Upper lobe of left lung (tissue), 6 donors: ENCODE results near the gene PITPNM1. TPM values are rescaled to one million over a fixed set of nuclear protein-coding genes. Genes with fewer than 3 reads are reported as not detected.

Source experiments
- ATAC-seq, 2 donors: fragments of 200-7000 bp; cut with Tn5 transposase; one replicate each; pipeline ENCODE4 v1.9.1; 2022; ENCODE audit warnings: mild to moderate bottlenecking in 2 of 2, moderate library complexity in 2 of 2; ENCODE audit not compliant: low FRiP score in 2 of 2
- DNase-seq, 2 donors: peaks; one replicate each; pipeline ENCODE4 v3.0.0-alpha.2; 2019 to 2020
- H3K27ac ChIP-seq, 4 donors: fragments of 200-600 bp; sonication (generic); one replicate each; pipeline ENCODE4 v1.5.1; 2016 to 2019
- H3K27me3 ChIP-seq, 4 donors: fragments of 200-600 bp; sonication (generic); one replicate each; pipeline ENCODE4 v1.5.1; 2017 to 2019
- H3K36me3 ChIP-seq, 4 donors: fragments of 200-600 bp; sonication (generic); one replicate each; pipeline ENCODE4 v1.5.1; 2016 to 2019
- H3K4me1 ChIP-seq, 4 donors: fragments of 200-600 bp; sonication (generic); one replicate each; pipeline ENCODE4 v1.5.1; 2018 to 2019
- H3K4me3 ChIP-seq, 4 donors: fragments of 200-600 bp; sonication (generic); one replicate each; pipeline ENCODE4 v1.5.1; 2017 to 2019; ENCODE audit warnings: mild to moderate bottlenecking in 2 of 4, moderate library complexity in 1 of 4
- H3K9me3 ChIP-seq, 4 donors: fragments of 200-600 bp; sonication (generic); one replicate each; pipeline ENCODE4 v1.5.1; 2018 to 2019
- CTCF ChIP-seq, 6 experiments: fragments of 450-650 bp in 4 of 6; fragments of 200-600 bp in 2 of 6; sonication (generic) in 2 of 6; IDR thresholded peaks; one replicate each; pipeline ENCODE4 v1.5.1; 2016 to 2019; ENCODE audit warnings: antibody characterized with exemption in 6 of 6
- EP300 ChIP-seq, 4 donors: sonication (generic); formaldehyde crosslinking; IDR thresholded peaks; one replicate each; pipeline ENCODE4 v1.5.1; 2017; ENCODE audit warnings: antibody characterized with exemption in 4 of 4, control low read depth in 2 of 4
- POLR2A ChIP-seq, 4 donors: fragments of 450-650 bp; IDR thresholded peaks; one replicate each; pipeline ENCODE4 v1.5.1; 2016 to 2017; ENCODE audit warnings: antibody characterized with exemption in 4 of 4, mild to moderate bottlenecking in 2 of 4
- POLR2AphosphoS5 ChIP-seq, 2 donors: sonication (generic); formaldehyde crosslinking; IDR thresholded peaks; one replicate each; pipeline ENCODE4 v1.5.1; 2017; ENCODE audit warnings: antibody characterized with exemption in 2 of 2
- WGBS, 2 donors: methylation state at CpG; one replicate each; pipeline ENCODE4 v1.1.5; 2017 to 2018; 5-methylcytosine and 5-hydroxymethylcytosine counted together
- total RNA-seq, 6 donors: library from RNA; depleted of rRNA in 4 of 6; stranded (reverse); fragments of >200 nt in 4 of 6; gene quantifications; one replicate each; pipeline versions ENCODE4 v1.1.0 to v1.2.1, GENCODE V29; 2016 to 2021
- donor health status: DM: no; HTN: no; CAD: no; lungs with moderate emphysema.
- donor health status: DM: no; HTN: yes; CAD: no; lungs with severe emphysema.

Gene PITPNM1
- total RNA-seq, 6 donors from 2014 or later = 32.0 to 90.1 (median 40.7) TPM

GRCh38 chr11:67507864-67508485 lies 2.8 kb upstream of the PITPNM1 start, which contains the start of gene CDK2AP2:
TSS of gene CDK2AP2 (minus strand) at chr11:67508162. CDS start at chr11:67508082, 80 bp downstream.
- no peaks in the 10 kb centered on the region for H3K27me3 ChIP-seq
- H3K4me1 ChIP-seq = peaks cover 35 to 53% (median 43%) of the 10 kb centered on the region in 4 donors
- peak; percentile 99 to 100 for DNase-seq
- WGBS, 2 donors = 0 to 3% methylated on average over 3 to 6 of the region's 57 CpGs
- TF ChIP-seq EP300 (IDR thresholded peaks at IDR 0.05) (no peak), CTCF (IDR thresholded peaks at IDR 0.05) (peak in 2 of 6 experiments; percentile 21 to 22), POLR2AphosphoS5 (IDR thresholded peaks at IDR 0.05) (peak; percentile 30 to 94), POLR2A (IDR thresholded peaks at IDR 0.05) (peak in 3 of 4 donors; percentile 2 to 96 (median 89))
- peak within 1 kb of the TSS; percentile 69 to 96 (median 78) for H3K4me3 ChIP-seq
- ATAC-seq = peak; percentile 93 to 95
- no peaks in the 10 kb centered on the region for H3K9me3 ChIP-seq
- peaks cover 0 to 6% (median 5%) of the 10 kb centered on the region in 4 donors for H3K36me3 ChIP-seq
- H3K27ac ChIP-seq = peak within 1 kb of the TSS; percentile 95 to 99 (median 98)

DNA sequence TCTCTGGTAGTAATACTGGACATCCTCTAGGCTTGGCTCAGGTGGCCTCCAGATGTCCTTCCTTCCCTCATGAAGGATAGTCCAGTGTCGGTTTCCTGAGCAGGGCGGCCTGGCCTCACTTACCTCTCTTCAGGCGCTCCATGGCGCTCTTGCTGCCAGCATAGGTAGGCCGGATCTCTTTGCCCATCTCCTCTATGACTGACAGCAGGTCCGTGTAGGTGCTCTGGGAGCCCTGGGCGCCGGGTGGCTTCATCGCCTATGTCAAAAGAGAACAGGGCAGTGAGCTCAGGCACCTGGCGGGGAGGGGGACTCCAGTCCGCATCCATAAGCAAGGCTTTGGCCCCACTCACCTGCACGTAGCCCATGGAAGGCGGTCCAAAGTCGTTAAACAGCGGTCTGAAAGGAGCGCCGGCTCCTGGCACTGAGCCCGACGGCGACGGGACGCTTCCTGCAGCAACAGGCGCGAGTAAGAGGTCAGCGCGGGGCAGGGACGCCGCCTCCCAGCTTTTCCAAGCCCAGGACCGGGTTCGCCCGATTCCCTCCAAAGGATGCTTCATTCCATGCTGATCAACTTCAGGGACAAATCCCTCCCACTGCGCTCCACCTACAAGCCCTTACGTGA lies 2.2 kb upstream of the PITPNM1 start:
- Histone ChIP-seq H3K4me1 (peaks cover 35 to 53% (median 43%) of the 10 kb centered on the region in 4 donors), H3K9me3 (no peaks in the 10 kb centered on the region), H3K27me3 (no peaks in the 10 kb centered on the region), H3K27ac (peak overlapping the region; percentile 95 to 99 (median 98)), H3K36me3 (peaks cover 0 to 7% (median 5%) of the 10 kb centered on the region in 4 donors), H3K4me3 (peak overlapping the region; percentile 69 to 96 (median 73))
- 29 to 38% methylated on average over 16 to 33 of the region's 33 CpGs for WGBS, 2 donors
- TF ChIP-seq POLR2AphosphoS5 (IDR thresholded peaks at IDR 0.05) = no peak
- peak in 1 of 4 donors; percentile 10 for TF ChIP-seq POLR2A (IDR thresholded peaks at IDR 0.05)
- DNase-seq (peak in 1 of 2 donors; percentile 93), ATAC-seq (no peak)

- H3K36me3 ChIP-seq = peaks cover 0 to 15% (median 10%) of the 10 kb centered on the region in 4 donors
- H3K27ac ChIP-seq = peak overlapping the region; percentile 95 to 99 (median 98)
- DNase-seq (no peak), ATAC-seq (no peak)
- 82 to 90% methylated on average over 15 to 16 of the region's 16 CpGs for WGBS, 2 donors
- TF ChIP-seq POLR2A (IDR thresholded peaks at IDR 0.05) (no peak), POLR2AphosphoS5 (IDR thresholded peaks at IDR 0.05) (no peak), CTCF (IDR thresholded peaks at IDR 0.05) (peak in 1 of 6 experiments; percentile 37), EP300 (IDR thresholded peaks at IDR 0.05) (no peak)
- H3K27me3 ChIP-seq = no peaks in the 10 kb centered on the region
- peak overlapping the region in 2 of 4 donors; percentile 75 to 96 for H3K4me3 ChIP-seq
- no peaks in the 10 kb centered on the region for H3K9me3 ChIP-seq
- H3K4me1 ChIP-seq = peaks cover 35 to 53% (median 43%) of the 10 kb centered on the region in 4 donors
Observed at GRCh38 chr11:67506426-67507051, 1.4 kb upstream of the PITPNM1 start.

DNA sequence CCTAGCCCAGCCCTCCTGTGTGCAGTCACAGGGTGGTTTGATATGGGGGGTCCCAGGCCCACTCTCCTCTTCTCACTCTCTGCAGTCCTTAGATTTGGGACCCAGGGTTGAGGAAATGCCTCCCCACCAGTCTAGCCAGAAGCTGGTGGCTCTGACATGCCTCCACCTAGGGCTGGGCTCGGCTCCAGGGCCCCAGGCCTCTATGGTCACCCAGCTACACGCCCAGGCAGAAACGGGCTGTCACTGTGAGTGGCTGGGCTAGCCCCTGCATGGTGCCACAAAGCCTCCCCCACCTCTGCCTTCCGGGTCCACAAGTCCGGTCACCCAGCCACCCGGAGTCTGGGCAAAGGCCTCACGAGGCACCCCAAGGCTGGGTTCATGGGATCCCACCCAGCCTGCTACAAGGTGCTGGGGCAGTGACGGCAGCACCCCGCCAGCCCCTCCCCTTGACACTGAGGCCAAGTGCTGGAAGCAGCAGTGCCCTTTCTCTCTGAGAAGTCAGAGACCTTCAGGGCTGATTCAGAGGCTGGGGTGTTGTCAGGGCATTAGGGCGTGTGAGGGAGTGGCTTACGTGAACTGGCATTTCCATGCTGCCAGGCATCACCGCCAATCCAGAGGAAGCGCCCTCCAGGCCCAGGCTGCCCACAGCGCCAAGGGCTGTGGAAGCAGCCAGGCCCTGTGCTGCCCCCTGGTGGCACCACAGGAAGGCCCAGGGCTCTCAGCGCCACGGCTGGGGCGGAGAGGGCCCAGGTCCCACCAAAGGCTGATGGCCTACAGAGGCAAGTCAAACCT lies 638 bp upstream of the PITPNM1 start:
- Histone ChIP-seq H3K4me1 (peaks cover 35 to 53% (median 43%) of the 10 kb centered on the region in 4 donors), H3K27ac (peak overlapping the region; percentile 91 to 98 (median 96)), H3K9me3 (no peaks in the 10 kb centered on the region), H3K4me3 (peak overlapping the region; percentile 49 to 96 (median 80)), H3K36me3 (peaks cover 0 to 16% (median 10%) of the 10 kb centered on the region in 4 donors), H3K27me3 (no peaks in the 10 kb centered on the region)
- peak; percentile 93 to 98 for DNase-seq
- peak; percentile 76 to 90 for ATAC-seq
- 3 to 10% methylated on average over 6 to 13 of the region's 17 CpGs for WGBS, 2 donors
- TF ChIP-seq CTCF (IDR thresholded peaks at IDR 0.05) (peak; percentile 98 to 99 (median 99)), POLR2AphosphoS5 (IDR thresholded peaks at IDR 0.05) (peak; percentile 80 to 84), POLR2A (IDR thresholded peaks at IDR 0.05) (peak in 2 of 4 donors; percentile 28 to 76), EP300 (IDR thresholded peaks at IDR 0.05) (no peak)
